ENCODE measurements around the gene CALY. TPM values are rescaled to one million over a fixed set of nuclear protein-coding genes. Genes with fewer than 3 reads are reported as not detected.

CALY gene
- total RNA-seq, 1 experiment from 2014 or later: 0.47 TPM

- no peaks in the 10 kb centered on the region for H3K36me3 ChIP-seq (ENCODE audit: control insufficient read depth in 1 of 2, insufficient read depth in 2 of 2, low read length in 2 of 2)
- H2AFZ ChIP-seq (ENCODE audit: low read depth, low read length, poor library complexity, severe bottlenecking): no peak overlapping the region
- RAD21 ChIA-PET (ENCODE audit: low non-redundant PET in 1 of 2, low total read pairs in 2 of 2, uncharacterized antibody in 2 of 2, unreplicated experiment in 2 of 2): no interaction called here
- no peak overlapping the region for H3K4me2 ChIP-seq (ENCODE audit: low read length)
- no peak overlapping the region for H3K27ac ChIP-seq (ENCODE audit: low read depth, low read length)
- no peaks in the 10 kb centered on the region for H3K9me3 ChIP-seq (ENCODE audit: control insufficient read depth in 1 of 2, insufficient read depth in 1 of 2, low read depth in 1 of 2, low read length in 2 of 2)
- H3K4me3 ChIP-seq (replicated peaks in 1 of 2; ENCODE audit: low read depth in 1 of 2, low read length in 2 of 2): no peak overlapping the region
- ATAC-seq (no peak), DNase-seq (ENCODE audit: low read depth, low spot score) (no peak)
- POLR2A ChIA-PET: no interaction called here
- no peak overlapping the region for H3K9ac ChIP-seq (ENCODE audit: low read length)
- no peaks in the 10 kb centered on the region for H3K27me3 ChIP-seq (ENCODE audit: insufficient read depth, low read length)
- H3K4me1 ChIP-seq (ENCODE audit: control insufficient read depth in 1 of 2, insufficient read depth in 2 of 2, low read length in 2 of 2): peaks cover 3 to 5% of the 10 kb centered on the region in 2 experiments; a peak in 2 of 4 replicates
- TF ChIP-seq SIN3A (IDR thresholded peaks at IDR 0.05; ENCODE audit: low read depth) (no peak), ATF3 (IDR thresholded peaks at IDR 0.05) (no peak), FOSL1 (IDR thresholded peaks at IDR 0.05; ENCODE audit: low read depth) (no peak), YY1 (IDR thresholded peaks at IDR 0.05; ENCODE audit: extremely low read depth, insufficient replicate concordance, low read depth, low read length) (no peak), POLR2AphosphoS5 (IDR thresholded peaks at IDR 0.05; ENCODE audit: low read depth, low read length) (no peak), POLR2A (IDR thresholded peaks at IDR 0.05; ENCODE audit: borderline replicate concordance, extremely low read depth, insufficient read depth, insufficient read length) (no peak), CEBPB (IDR thresholded peaks at IDR 0.05; ENCODE audit: low read depth) (no peak), REST (IDR thresholded peaks at IDR 0.05; ENCODE audit: low read depth) (no peak), ELF1 (IDR thresholded peaks at IDR 0.05; ENCODE audit: borderline replicate concordance, low read depth) (no peak), JUND (IDR thresholded peaks at IDR 0.05) (no peak), TCF7L2 (IDR thresholded peaks at IDR 0.05; ENCODE audit: borderline replicate concordance, extremely low read depth, insufficient read depth, insufficient read length) (no peak), MAX (IDR thresholded peaks at IDR 0.05) (no peak)
- intact Hi-C loops (cut with micrococcal nuclease): no loop called here
- no TSS peak for BruUV-seq (replicated peaks)
- peaks cover 6% of the 10 kb centered on the region; the same call in 1 of the 2 replicates for H3K79me2 ChIP-seq (ENCODE audit: insufficient read depth, low read length)
- no peaks in the 10 kb centered on the region for H4K20me1 ChIP-seq (ENCODE audit: insufficient read depth)
- no peaks in the 10 kb centered on the region for H3K9me2 ChIP-seq (ENCODE audit: insufficient read depth)
- CTCF ChIA-PET: no interaction called here
These were observed 16.7 kb upstream of the CALY start for GRCh38 chr10:133353202-133353959.

Data from HCT116 (cell line).